LNCaP clone FGC (cell line): ENCODE measurements around the gene ATP5PD.

Source experiments
- DNase-seq: peaks from one replicate; pipeline ENCODE4 v3.0.0-alpha.2; 2011; ENCODE audit warnings: low read depth
- H3K4me3 ChIP-seq: 2 replicates; pipeline ENCODE4 v1.5.1; 2011; ENCODE audit warnings: mild to moderate bottlenecking, low read depth, low read length, control low read depth
- TF ChIP-seq, protein P1 (sequence below): IDR thresholded peaks from 2 replicates; pipeline ENCODE4 v1.5.1; 2012; ENCODE audit warnings: mild to moderate bottlenecking; ENCODE audit not compliant: control insufficient read depth, insufficient read depth; ENCODE audit errors: extremely low read depth

ATP5PD gene

DNA sequence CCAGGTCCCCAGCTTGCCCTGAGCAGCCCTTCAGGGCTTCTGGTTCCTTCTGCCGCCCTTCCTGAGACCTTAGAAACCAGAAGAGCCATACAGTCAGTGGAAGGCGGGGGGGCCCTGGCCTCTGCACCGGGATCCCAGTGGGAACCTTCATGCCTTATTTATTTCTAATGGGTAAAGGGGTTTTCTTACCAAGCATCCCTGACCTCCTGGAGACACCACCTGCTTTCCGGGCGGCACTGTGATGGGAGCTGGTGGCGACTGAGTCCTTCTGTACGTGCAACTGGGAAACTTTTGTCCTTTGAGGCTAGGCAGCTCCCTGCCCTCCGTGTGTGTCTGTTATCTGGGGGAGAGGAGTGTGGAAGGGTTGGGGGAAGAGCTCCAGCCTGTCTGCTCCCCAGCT is 41.5 kb downstream of the ATP5PD start:
- no peak overlapping the region for H3K4me3 ChIP-seq
- DNase-seq = no peak
- TF ChIP-seq, protein P1, sequence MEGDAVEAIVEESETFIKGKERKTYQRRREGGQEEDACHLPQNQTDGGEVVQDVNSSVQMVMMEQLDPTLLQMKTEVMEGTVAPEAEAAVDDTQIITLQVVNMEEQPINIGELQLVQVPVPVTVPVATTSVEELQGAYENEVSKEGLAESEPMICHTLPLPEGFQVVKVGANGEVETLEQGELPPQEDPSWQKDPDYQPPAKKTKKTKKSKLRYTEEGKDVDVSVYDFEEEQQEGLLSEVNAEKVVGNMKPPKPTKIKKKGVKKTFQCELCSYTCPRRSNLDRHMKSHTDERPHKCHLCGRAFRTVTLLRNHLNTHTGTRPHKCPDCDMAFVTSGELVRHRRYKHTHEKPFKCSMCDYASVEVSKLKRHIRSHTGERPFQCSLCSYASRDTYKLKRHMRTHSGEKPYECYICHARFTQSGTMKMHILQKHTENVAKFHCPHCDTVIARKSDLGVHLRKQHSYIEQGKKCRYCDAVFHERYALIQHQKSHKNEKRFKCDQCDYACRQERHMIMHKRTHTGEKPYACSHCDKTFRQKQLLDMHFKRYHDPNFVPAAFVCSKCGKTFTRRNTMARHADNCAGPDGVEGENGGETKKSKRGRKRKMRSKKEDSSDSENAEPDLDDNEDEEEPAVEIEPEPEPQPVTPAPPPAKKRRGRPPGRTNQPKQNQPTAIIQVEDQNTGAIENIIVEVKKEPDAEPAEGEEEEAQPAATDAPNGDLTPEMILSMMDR = no peak

DNA sequence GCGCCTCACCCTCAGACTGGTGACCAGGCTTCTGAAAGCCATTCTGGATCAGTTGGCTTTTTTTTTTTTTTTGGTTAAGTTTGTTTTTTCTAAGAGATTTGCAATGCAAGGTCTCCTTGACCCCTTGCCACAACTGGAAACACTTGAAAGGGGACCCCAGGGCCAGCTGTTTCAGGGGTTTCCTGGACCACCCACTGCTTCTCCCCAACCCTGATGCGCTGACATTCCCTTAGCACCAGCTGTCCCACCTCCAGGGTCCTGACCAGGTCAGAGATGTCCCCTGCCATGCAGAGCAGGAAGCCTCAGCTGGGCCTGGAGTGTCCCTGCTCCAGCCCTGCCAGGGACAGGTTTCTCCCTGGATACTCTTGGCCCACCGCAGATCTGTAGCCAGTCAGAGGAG is 42.4 kb downstream of the ATP5PD start:
- TF ChIP-seq, protein P1 = no peak
- DNase-seq = no peak
- H3K4me3 ChIP-seq = no peak overlapping the region

DNA sequence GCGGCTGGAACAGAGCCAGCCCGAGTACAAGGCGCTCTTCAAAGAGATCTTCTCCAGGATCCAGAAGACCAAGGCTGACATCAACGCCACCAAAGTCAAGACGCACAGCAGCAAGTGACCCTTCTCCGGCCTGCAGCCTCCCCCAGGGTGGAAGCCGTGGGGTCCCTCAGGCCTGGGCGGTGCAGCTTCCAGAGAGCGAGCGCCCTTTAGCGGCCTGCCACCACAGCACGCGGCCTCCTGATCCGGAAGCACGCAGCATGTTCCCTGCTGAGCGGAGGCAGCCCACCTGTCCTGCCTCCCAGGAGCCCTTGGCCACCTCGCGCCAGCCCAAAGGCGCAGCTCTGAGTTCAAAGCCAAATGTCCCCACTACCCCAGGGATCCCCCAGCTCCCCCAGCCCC is 42.8 kb downstream of the ATP5PD start:
- H3K4me3 ChIP-seq = no peak overlapping the region
- DNase-seq = no peak
- TF ChIP-seq, protein P1 = no peak

DNA sequence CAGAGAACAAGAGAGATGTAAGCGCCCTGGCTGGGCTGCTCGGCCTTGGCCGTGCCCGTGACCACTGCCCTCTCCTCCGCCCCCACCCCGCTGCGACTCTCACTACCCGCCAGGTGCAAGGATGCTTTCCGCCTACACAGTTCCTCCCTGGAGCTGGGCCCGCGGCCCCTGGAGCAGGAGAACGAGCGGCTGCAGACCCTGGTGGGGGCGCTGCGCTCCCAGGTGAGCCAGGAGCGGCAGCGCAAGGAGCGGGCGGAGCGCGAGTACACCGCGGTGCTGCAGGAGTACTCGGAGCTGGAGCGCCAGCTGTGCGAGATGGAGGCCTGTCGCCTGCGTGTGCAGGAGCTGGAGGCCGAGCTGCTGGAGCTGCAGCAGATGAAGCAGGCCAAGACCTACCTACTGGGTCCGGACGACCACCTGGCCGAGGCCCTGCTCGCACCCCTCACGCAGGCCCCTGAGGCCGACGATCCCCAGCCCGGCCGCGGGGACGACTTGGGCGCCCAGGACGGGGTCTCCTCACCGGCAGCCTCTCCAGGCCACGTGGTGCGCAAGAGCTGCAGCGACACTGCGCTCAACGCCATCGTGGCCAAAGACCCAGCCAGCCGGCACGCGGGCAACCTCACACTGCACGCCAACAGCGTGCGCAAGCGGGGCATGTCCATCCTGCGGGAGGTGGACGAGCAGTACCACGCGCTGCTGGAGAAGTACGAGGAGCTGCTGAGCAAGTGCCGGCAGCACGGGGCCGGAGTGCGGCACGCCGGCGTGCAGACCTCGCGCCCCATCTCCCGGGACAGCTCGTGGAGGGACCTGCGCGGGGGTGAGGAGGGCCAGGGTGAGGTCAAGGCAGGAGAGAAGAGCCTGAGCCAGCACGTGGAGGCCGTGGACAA is 43.5 kb downstream of the ATP5PD start:
- no peak overlapping the region for H3K4me3 ChIP-seq
- TF ChIP-seq, protein P1 = no peak
- DNase-seq = no peak

DNA sequence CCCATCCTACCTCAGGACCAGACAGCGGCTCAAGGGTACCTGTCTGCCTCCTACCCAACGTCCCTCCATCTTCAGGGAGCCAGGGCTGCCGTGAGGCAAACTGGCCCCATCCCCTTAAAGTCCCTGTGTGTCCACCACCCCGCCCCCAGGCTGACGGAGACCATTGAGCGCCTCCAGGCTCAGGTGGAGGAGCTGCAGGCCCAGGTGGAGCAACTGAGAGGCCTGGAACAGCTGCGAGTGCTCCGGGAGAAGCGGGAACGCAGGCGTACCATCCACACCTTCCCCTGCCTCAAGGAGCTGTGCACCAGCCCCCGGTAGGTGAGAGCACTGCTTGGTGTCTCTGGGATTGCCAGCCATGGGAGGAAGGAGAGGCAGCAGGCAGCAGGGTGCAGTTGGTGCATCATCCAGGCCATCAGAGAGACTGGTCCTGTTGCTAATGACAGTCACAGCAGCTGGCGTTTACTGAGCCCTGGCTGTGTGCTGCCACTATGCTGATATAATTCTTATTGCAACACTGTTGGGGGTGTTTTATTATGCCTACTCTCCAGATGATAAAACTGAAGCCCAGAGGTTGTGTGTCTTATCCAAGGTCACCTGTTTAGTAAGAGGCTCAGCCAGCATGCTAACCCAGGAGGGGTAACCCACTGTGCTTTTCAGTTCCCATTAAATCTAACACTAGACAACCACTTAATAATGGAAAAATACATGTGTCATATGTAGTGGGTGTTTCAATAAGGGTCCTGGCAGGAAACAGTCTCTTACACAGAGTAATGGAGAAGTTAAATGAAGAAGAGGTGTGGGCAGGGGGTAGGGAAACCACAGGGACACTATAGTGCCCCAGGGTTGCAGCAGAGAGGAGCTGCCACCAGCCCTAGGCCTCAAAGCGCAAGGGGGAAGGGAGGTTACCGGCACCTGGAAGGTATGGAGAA is 44.6 kb downstream of the ATP5PD start:
- TF ChIP-seq, protein P1 = no peak
- no peak overlapping the region for H3K4me3 ChIP-seq
- no peak for DNase-seq

DNA sequence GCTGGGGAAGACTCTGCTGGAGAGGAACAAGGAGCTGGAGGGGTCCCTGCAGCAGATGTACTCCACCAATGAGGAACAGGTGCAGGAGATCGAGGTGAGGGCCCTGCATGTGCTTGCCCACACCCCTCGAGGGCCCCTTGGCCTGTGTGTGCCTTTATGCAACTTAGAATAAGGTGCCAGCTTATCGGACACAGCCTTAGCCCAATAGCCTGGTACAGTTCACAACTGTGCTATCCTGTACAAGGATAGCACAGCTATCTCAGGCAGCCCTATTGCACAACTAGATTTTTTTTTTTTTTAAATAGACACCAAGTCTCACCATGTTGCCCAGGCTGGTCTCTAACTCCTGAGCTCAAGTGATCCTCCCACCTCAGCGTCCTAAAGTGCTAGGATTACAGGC is 47.2 kb downstream of the ATP5PD start:
- H3K4me3 ChIP-seq = no peak overlapping the region
- DNase-seq = no peak
- TF ChIP-seq, protein P1 = no peak
